ENCODE data around the gene KCTD15.

KCTD15 gene

DNA sequence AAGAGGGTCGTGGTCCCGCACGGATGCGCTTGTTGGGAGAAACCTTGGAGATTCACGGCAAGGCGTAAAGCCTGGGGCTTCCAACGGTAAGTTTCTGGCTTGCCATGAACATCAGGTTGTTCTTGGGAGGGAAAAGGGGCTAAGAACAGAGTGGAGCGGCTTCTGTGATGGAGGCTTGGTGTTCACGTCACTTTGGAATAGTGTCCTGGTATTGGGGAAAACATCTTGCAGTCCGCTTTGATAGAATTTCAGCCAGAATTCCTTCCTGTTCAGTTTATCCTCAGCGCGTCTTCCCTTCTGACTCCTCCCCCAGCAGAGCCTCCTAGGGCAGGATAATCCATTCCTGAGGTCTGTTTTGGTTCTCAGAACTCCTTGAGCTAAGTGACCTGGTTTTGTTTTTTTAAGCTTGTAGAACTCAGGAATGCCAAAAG, 2.0 kb downstream of the KCTD15 start:
- no peak for DNase-seq

DNA sequence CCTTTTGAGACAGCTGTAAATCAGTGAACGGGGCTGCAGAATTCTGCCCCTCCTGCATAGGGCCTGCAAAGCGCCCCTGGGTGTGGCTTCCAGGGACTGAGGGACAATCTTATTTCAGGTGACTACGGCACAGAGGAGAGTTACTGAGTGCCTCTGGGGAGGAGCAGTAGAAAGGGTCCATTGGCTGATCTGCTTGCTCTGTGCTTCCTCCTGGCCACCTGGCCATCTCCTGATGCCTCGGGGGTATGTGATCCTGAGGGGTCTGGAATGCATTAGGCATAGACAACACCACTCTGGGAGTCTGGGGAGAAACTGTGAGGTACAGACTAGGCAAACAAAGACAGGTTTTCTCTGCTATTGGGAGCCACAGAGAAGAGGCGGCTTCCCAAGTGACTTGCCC, 2.8 kb downstream of the KCTD15 start:
- no peak for DNase-seq

DNA sequence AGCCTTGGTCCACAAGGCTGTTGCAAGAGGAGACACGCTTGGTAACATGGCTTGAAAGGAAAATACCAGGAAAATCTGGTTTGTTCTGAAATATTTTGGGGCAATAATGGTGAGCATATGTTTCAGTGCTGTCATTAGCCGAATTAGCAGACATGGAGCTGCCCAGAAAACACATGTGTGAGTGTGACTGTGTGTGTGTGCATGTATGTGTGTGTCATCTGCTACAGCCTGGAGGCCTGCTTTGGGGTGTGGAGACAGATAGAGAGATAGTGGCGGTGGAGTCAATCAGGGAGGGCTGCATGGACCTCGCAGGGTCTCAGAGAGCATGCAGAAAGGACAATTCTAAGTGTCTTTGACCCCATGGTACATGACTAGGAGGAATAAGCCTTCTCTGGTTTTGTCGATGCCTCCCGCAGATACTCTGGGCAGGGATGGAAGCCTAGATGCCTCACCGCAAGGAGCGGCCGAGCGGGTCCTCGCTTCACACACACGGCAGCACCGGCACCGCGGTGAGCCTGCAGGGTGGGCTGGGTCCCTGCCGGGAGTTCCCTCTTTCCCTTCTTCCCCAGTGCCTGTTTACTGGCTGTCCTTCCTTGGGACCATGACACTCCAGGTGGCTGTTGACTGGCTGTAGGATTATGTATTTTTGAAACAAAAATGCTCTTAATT, 3.5 kb downstream of the KCTD15 start:
- no peak for DNase-seq

DNA sequence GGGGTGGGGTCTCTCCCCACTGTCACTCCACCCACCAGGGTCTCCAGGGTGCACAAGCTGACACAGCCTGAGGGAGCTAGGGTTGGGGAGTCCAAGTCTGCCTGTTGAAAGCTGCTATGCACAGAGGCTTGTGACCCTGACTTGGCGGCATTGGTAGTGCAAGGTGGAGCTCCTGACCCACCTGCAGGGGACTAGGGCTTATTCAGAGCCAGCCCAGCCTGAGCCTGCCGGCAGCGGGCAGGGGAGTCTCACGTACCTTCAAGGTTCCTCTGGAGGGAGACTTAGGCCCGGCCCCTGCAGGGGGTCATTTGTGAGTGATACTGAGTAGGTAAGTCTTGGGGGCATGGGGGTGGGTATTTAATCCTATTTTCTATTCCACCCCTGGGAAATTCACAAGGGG, 4.7 kb downstream of the KCTD15 start:
- DNase-seq: no peak

DNA sequence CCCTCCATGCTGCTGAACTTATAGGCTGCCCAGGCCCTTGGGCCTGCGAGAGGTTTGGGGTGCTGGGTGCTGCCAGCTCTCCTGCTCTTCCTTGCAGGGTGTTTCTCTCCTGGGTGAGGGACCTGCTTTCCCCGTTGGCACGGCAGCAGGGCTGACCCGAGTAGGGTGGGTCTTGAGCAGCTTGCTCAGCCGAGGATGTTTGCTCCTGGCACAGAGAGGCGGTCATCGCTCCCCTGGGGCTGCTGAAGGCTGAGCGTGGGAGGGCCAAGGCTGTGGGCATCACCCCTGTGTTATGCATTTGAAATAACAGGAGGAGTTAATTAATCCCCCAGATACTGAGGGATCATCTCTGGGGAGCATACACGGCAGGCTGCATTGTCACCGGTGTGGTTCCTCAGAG, 5.3 kb downstream of the KCTD15 start:
- DNase-seq: no peak

DNA sequence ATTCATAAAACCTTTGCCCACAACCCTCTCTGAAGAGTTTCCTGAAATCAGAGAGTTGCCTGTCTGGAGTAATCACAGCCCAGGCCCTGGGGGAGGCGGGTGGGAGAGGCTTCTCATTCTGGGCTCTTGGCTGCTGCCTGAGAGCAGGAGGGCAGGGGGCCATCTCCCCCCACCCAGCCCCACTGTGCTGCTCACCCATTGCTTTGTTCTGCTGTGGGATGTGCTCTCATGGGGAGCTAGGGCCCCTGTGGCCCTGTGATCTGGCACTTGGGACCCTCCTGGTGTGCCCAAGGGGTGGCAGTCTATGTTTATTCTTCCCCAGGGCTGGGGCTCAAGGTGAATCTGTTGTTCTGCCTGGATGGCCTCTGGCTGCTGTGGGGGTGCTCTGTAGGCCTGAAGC, 6.1 kb downstream of the KCTD15 start:
- no peak for DNase-seq

DNA sequence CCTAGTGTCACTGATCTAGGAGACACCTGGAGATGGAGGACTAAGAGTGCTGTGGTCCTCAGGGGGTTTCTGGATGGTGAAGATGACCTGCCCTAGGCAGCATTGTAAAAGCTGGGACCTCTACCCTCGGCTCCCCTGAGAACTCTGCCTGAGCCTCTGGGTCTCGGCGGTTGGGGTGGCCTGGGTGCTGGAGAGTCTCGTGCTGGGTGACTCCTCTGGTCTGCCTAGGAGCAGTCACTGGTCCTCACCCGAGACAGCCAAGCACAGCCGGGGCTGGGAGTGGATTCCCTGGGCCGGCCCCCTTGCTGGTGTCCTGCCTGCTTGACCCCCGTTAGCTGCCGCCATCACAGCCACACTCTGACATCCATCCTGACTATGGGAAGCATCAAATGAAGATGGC, 6.7 kb downstream of the KCTD15 start:
- DNase-seq: no peak

DNA sequence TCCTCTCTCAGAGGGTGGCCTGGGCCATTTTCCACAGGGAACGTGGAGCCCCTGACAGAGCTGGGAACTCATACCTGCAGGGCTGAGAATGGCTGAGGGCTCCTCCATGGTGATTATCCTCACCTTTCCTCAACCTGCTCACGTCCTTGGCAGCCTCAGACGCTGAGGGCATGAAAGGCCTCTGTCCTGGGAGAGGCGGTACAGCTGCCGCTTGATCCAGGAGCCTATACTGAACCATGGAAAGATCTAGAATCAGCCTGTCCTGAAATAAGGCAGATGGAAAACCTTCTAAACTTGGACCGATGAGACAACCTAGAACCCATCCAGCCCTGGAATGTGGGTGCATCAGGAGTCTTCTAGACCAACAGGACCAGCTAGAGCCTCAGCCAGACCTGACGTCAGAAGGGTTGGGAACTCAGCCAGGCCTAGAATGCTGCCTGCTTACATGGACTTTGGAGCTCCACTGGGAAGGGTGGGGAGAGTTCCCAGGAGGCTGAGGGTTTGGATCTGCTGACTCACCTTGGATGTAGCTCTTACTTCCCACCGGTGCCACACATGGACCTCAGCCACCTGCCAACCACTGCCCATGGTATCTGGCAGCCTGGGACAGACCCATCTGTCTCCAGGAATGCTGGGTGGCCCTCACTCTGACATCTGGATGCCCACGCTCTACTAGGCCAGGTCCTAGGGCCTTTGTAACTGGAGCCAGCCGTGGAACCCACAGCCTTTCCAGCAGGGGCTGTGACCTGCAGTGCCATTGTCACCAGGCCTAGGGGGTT, 7.5 kb downstream of the KCTD15 start:
- no peak for DNase-seq

DNA sequence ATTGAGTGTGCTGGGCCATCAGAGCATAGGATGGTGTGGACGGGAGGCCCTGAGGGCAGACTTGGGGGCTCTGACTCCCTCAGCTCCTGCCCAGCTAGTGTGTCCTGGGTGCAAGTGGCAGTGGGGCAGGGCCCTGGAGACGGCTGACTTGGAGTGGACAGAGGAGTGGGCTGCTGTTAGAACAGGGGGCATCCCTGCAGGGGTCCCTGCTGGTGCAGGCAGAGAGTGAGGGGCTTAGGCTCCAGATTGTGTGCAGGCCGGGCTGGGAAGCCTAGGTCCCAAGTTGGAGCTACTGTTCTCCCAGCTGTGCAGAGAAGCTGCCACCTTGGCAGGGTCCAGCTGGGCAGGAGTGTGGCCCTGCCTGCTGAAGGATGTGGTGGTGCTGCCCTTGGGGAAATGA, 8.6 kb downstream of the KCTD15 start:
- no peak for DNase-seq

DNA sequence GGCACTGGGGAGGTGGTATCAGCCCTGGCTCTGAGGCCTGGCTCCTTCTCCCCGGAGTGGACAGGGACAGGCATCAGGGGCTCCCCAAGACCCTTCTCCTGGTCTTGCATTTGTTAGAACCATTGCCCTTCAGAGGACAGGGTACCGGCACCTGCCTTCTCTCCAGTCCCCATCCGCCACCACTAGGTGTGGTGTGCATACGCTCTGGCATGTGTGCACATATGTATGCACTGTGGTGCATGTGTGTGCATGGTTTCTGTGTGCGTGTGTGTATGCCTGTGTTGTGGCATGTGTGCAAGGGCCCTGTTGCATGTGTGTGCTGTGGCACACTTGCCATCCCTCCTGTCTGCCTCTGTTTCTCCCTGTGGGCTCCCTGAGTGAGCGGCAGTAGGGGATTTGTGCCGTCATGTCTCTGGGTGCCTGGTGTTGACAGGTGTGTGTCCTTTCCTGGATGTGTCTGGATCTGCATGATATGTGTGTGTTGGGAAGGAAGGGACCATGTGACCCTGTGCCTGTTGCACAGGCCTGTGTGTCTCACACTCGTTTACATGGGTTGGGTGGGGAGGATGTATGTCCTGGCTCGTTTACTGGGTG, 9.3 kb downstream of the KCTD15 start:
- DNase-seq: no peak

DNA sequence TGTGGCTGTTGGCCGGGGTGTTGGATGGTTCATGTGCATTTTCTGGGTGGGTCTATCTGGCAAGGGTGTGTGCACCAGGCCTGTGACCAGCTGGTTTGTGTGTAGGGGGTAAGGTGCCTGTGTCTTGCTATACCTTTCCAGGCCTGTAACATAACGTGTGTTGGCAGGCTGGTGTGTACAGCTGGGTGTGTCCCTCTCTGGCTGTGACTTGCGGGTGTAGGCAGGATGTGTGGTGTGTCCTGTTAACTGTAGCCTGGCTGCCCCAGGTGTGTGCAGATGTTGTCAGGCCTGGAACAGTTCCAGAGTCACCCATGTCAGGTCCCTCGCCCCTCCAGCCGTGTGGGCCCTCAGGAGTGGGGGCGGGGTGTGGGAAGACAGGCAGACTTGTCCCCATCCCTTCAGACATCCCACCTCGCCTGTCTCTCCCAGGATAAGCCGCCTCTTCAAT, 9.8 kb downstream of the KCTD15 start:
- no peak for DNase-seq

DNA sequence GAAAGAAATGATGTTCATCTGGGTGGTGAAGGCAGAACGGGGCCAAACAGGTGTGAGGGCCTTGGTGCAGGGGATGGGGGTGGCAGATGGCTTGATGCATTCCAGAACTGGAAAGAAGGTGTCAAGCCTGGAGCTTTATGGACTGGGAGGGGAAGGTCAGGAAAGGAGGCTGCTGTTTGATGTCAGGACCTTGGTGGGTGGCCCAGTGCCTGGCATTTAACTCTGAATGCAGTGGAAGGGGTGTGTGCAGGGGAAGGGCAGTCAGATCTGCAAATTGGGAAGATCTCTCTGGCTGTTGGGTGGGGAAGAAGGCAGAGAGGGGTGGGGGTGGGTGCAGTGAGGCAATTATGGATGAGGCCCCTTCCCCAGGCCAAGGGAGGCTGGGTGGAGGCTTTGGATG, 11.7 kb downstream of the KCTD15 start:
- DNase-seq: no peak

DNA sequence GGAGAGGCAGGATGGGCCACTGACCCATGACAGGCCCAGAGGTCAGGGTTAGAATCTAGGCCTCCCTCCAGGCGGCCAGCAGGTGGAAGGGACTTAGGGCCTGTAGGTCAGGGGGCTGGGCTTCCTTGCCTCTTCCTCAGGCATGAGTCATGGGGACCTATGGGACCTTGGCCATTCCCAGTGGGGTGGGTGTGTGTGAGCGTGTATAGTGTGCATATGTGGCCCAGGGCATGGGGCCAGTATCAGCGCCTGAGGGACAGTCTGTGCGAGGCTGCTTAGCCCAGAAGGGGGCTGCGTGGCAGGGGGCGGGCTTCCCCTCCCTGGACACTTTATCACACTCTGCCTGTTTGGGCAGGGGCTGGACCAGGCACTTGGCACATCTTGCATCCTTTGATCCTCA, 13.3 kb downstream of the KCTD15 start:
- no peak for DNase-seq

DNA sequence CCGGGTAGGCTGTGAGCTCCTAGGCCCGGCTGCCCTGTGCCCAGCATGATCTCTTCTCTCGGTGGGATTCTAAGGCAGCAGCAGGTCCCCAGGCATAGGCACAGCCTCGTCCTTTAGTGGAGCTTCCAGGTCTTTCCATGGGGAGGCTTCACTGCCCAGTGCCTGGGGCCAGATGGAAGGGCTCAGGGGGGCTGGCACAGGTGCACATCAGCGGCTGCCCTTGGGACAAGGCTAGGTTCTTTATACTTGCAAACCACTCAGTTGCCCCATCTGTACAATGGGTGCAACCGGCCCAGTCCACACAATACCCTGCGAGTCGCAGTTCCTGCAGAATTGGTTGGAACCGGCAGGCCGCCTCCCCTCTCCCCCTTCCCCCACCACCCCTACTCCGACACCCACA, 14.2 kb downstream of the KCTD15 start:
- DNase-seq: no peak

DNA sequence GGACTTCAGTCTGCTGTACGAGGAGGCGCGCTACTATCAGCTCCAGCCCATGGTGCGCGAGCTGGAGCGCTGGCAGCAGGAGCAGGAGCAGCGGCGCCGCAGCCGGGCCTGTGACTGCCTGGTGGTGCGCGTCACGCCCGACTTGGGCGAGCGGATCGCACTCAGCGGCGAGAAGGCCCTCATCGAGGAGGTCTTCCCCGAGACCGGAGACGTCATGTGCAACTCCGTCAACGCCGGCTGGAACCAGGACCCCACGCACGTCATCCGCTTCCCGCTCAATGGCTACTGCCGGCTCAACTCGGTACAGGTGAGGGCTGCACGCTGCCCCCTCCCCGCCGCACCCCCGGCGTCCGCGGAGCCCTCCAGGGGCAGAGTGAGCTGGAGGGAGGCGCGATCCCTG, 14.6 kb downstream of the KCTD15 start:
- peak; percentile 39 for DNase-seq

DNA sequence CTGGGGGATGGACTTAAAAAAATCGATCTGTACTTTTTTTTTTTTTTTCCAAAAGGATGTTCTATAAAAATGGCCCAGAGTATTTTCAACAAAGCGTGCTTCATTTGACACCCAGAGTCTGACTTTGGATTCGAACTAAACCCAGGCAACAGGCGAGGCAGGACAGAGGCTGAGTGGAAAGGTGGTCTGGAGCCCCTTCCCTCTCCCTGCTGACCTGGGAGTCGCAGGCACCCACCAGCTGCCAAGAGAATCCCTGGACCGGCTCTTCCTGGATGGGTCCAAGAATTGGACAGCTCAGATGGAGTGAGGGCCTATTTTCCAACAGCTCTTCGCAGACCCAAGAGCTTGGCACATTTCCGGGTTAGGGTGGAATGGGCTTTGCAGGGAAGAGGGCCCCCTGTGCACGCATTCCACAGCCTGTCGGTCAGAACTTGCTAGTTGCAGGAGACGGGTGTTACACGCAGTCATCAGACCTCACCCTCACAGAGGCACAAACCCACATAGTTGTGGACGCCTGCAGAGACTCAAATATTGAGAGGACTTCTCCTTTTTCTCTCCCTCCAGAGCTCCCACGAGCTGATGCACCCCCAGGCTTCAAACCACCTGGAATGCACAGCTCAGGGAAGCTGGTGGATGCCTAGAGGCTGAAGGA, 15.2 kb downstream of the KCTD15 start:
- DNase-seq: no peak

DNA sequence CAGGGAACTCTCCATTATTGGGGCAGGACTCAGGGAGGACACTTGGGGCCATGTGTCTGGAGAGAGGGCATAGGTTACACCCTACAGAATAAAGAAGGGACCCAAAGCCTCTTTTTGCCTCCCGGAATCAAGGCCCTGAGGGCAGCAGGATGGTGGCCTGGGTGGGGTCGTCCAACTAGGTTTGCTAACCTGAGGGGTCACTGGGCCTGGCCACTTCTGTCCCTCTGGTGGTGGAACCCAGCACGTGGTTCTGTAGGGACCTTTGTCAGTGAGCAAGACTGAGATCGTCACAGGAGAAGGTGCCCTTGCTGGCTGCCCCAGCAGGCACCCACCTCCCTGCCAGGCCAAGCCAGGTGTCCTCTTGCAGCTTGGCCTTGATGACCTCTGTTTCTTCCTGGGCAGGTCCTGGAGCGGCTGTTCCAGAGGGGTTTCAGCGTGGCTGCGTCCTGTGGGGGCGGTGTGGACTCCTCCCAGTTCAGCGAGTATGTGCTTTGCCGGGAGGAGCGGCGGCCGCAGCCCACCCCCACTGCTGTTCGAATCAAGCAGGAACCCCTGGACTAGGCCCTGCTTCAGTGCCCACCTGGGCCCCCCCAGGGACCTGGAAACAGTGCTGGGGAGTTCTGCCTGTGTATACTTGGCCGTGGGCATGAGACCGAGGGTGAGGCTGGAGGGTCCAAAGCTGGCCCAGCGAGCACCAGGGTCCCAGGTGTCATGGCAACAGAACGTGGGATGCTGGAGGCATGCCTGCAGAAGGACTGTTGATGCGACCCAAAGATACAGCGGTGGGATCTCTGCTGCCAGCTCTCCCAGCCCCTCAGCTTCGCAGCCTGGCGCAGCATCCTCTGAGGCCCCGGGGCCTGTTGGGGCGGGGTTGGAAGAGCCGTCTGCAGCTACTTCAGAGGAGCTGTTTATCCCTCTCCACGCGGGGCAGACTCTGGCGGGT, 16.0 kb downstream of the KCTD15 start:
- peak; percentile 58 for DNase-seq

DNA sequence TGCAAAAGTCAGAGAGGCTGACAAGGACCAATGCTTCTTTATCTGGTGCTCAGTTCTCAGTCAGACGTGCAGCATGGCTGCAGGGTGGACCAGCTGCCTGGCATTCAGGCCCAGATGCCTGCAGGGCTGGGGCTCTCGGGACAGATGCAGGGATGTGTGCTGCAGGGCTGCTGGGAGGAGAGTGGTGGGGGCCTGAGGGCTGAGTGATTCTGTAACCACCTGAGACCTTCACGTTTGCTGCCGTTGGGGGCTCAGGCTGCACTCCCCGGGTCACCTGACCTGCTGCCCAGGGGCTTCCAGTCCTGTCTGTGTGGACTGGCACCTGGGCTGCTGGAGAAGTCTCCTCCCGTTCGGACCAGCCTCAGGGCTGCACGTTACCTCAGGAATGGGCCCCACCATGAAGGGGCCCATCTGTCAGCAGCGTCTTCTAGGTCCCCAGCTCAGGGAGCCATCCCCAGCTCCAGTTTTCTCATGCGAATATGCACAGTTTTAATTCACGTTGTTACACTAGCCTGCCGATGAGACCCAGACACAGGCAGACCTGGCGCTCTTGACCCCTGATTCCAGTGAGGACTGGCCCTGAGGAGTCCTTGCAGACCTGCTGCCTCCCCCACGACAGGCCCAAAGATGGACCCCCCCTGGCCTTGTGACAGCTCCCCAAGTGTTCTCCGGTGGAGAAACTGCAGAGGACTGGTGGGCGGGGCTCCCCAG, 16.9 kb downstream of the KCTD15 start:
- peak; percentile 54 for DNase-seq

DNA sequence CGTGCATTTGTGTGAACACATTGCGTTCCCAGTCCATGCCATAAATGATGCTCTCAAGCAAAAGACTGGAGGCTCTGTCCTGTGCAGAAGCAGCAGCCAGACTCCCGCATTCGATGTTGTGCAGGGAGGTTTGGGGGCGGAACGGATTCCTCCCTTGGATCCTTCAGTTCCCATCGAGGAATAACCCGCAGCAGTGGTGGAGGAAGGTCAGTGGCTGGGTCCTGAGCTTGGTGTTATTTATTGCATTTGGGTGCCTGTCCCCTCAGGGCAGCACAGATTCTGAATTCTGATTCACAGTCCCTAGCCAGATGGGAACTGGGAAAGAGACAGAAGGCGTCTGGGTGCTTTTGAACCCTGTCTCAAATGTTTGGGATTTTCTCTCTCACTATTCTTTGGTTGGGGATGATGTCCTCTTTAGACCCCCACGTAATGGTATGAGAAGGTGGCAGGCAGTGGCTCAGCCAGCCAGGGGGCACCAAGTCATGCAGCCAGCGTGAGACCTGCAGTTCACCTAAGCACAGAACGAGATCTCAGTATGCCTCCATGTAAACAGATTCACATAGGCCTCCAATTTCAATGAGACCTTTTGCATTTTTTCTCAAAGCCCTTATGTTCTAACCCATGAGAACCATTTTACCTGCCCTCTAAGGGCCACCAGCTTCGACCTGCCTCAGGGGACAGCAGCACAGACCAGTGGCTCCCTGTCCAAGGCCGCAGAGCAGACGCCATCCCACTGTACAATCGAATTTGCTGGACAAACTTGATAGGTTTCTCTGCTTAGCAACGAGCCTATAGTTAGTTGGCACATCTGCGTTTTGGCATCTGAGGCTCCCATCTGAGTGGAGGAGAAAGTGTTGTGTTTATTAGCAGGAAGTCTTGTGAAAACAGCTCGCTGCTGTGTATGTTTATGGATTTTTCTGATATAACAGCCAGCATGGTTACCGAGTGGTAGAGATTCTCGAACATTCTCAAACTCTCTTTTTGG, 17.8 kb downstream of the KCTD15 start:
- DNase-seq: peak; percentile 36
